Panc1 (cell line): ENCODE measurements around the gene SLC4A7.

Experiments used
- CTCF ChIP-seq: fragments of 450-650 bp; IDR thresholded peaks from 2 replicates; pipeline ENCODE4 v1.5.1; 2017; ENCODE audit warnings: mild to moderate bottlenecking
- POLR2AphosphoS5 ChIP-seq: IDR thresholded peaks from 2 replicates; pipeline ENCODE4 v1.6.1; 2012; ENCODE audit warnings: mild to moderate bottlenecking, low read depth, low read length, moderate library complexity
- REST ChIP-seq, 2 experiments: IDR thresholded peaks; 2 replicates each; pipeline ENCODE4 v1.6.1; 2011 to 2012; ENCODE audit warnings: low read depth in 2 of 2, control low read depth in 1 of 2, low read length in 1 of 2, mild to moderate bottlenecking in 1 of 2, moderate library complexity in 1 of 2; ENCODE audit not compliant: insufficient read depth in 1 of 2

- no peak for TF ChIP-seq CTCF
- TF ChIP-seq POLR2AphosphoS5: no peak
- TF ChIP-seq REST (IDR thresholded peaks at IDR 0.05; ENCODE audit: insufficient read depth in 1 of 2, low read depth in 2 of 2, low read length in 1 of 2): no peak
Observed at GRCh38 chr3:27376109-27376772, 107.9 kb downstream of the SLC4A7 start.
